Sigmoid colon (tissue), 4 donors: ENCODE data around the gene IRF6.

Experiments
- CTCF ChIP-seq, 4 experiments: fragments of 450-650 bp in 3 of 4; fragments of 200-600 bp in 1 of 4; IDR thresholded peaks; one replicate each; pipeline ENCODE4 v1.5.1; 2016 to 2019; ENCODE audit warnings: antibody characterized with exemption in 4 of 4, mild to moderate bottlenecking in 3 of 4, moderate library complexity in 2 of 4
- POLR2AphosphoS5 ChIP-seq, 4 donors: sonication (generic); formaldehyde crosslinking; IDR thresholded peaks; one replicate each; pipeline ENCODE4 v1.6.1; 2017; ENCODE audit warnings: antibody characterized with exemption in 4 of 4

GRCh38 chr1:209742409-209743144, 63.4 kb downstream of the IRF6 start:
- TF ChIP-seq CTCF (IDR thresholded peaks at IDR 0.05) (no peak), POLR2AphosphoS5 (IDR thresholded peaks at IDR 0.05) (no peak)
